ENCODE measurements around the gene BRSK2. TPM values are rescaled to one million over a fixed set of nuclear protein-coding genes. Genes with fewer than 3 reads are reported as not detected.

Gene BRSK2
- total RNA-seq, 1 donor from 2014 or later = 1.7 TPM

GRCh38 chr11:1368966-1369365, 20.8 kb upstream of the BRSK2 start:
- no peak for DNase-seq (ENCODE audit: extremely low spot score, unreplicated experiment)

GRCh38 chr11:1369371-1370005, 20.2 kb upstream of the BRSK2 start:
- H3K4me3 Mint-ChIP-seq (ENCODE audit: unreplicated experiment) = no peak overlapping the region
- peaks cover 11% of the 10 kb centered on the region for H3K4me1 Mint-ChIP-seq (ENCODE audit: unreplicated experiment)
- no peaks in the 10 kb centered on the region for H3K9me3 Mint-ChIP-seq (ENCODE audit: unreplicated experiment)
- TF ChIP-seq CTCF (IDR thresholded peaks at IDR 0.05) = no peak
- DNase-seq (ENCODE audit: extremely low spot score, unreplicated experiment) = no peak
- no peak overlapping the region for H3K27ac Mint-ChIP-seq (ENCODE audit: unreplicated experiment)
- H3K36me3 Mint-ChIP-seq (ENCODE audit: unreplicated experiment) = no peaks in the 10 kb centered on the region
- peaks cover 4% of the 10 kb centered on the region for H3K27me3 Mint-ChIP-seq (ENCODE audit: unreplicated experiment)

More at GRCh38 chr11:1368966-1369365, 20.8 kb upstream of the BRSK2 start:
- H3K36me3 Mint-ChIP-seq (ENCODE audit: unreplicated experiment) = no peaks in the 10 kb centered on the region
- no peak overlapping the region for H3K27ac Mint-ChIP-seq (ENCODE audit: unreplicated experiment)
- no peak for TF ChIP-seq CTCF (IDR thresholded peaks at IDR 0.05)
- peaks cover 6% of the 10 kb centered on the region for H3K27me3 Mint-ChIP-seq (ENCODE audit: unreplicated experiment)
- peaks cover 8% of the 10 kb centered on the region for H3K4me1 Mint-ChIP-seq (ENCODE audit: unreplicated experiment)
- H3K9me3 Mint-ChIP-seq (ENCODE audit: unreplicated experiment) = no peaks in the 10 kb centered on the region
- no peak overlapping the region for H3K4me3 Mint-ChIP-seq (ENCODE audit: unreplicated experiment)

- Mint-ChIP-seq H3K36me3 (ENCODE audit: unreplicated experiment) (no peaks in the 10 kb centered on the region), H3K27me3 (ENCODE audit: unreplicated experiment) (peaks cover 4% of the 10 kb centered on the region), H3K4me3 (ENCODE audit: unreplicated experiment) (no peak overlapping the region), H3K27ac (ENCODE audit: unreplicated experiment) (no peak overlapping the region), H3K4me1 (ENCODE audit: unreplicated experiment) (peaks cover 11% of the 10 kb centered on the region), H3K9me3 (ENCODE audit: unreplicated experiment) (no peaks in the 10 kb centered on the region)
- no peak for DNase-seq (ENCODE audit: extremely low spot score, unreplicated experiment)
- TF ChIP-seq CTCF (IDR thresholded peaks at IDR 0.05) = no peak
Measured at GRCh38 chr11:1370186-1371025, 19.3 kb upstream of the BRSK2 start.

- TF ChIP-seq CTCF (IDR thresholded peaks at IDR 0.05) = no peak
- Mint-ChIP-seq H3K4me3 (ENCODE audit: unreplicated experiment) (no peak overlapping the region), H3K4me1 (ENCODE audit: unreplicated experiment) (peaks cover 11% of the 10 kb centered on the region), H3K27me3 (ENCODE audit: unreplicated experiment) (peaks cover 4% of the 10 kb centered on the region), H3K9me3 (ENCODE audit: unreplicated experiment) (no peaks in the 10 kb centered on the region), H3K27ac (ENCODE audit: unreplicated experiment) (no peak overlapping the region), H3K36me3 (ENCODE audit: unreplicated experiment) (no peaks in the 10 kb centered on the region)
- DNase-seq (ENCODE audit: extremely low spot score, unreplicated experiment) = no peak
Measured at GRCh38 chr11:1371026-1371325, 18.8 kb upstream of the BRSK2 start.

- Mint-ChIP-seq H3K4me3 (ENCODE audit: unreplicated experiment) (no peak overlapping the region), H3K4me1 (ENCODE audit: unreplicated experiment) (peaks cover 11% of the 10 kb centered on the region), H3K27ac (ENCODE audit: unreplicated experiment) (no peak overlapping the region), H3K36me3 (ENCODE audit: unreplicated experiment) (no peaks in the 10 kb centered on the region), H3K27me3 (ENCODE audit: unreplicated experiment) (peaks cover 3% of the 10 kb centered on the region), H3K9me3 (ENCODE audit: unreplicated experiment) (no peaks in the 10 kb centered on the region)
- DNase-seq (ENCODE audit: extremely low spot score, unreplicated experiment) = no peak
- no peak for TF ChIP-seq CTCF (IDR thresholded peaks at IDR 0.05)
Measured at GRCh38 chr11:1371377-1371776, 18.4 kb upstream of the BRSK2 start.

Data from osteocyte (in vitro differentiated cells).